Globus pallidus (tissue), 1 donor: ENCODE results near the gene ALG2.
"Not testable (repeated sequence)": the region's sequence is repeated elsewhere in the genome, so short reads cannot be mapped to it uniquely, and the experiment has no call there.

Source experiments
- DNase-seq: peaks from one replicate; pipeline ENCODE4 v3.0.0-alpha.2; 2015; ENCODE audit warnings: low spot score

ALG2 gene

GRCh38 chr9:99238331-99238730 lies 16.6 kb upstream of the ALG2 start:
- no peak for DNase-seq

GRCh38 chr9:99237849-99238248 lies 16.1 kb upstream of the ALG2 start:
- not testable (repeated sequence) for DNase-seq

GRCh38 chr9:99237356-99237755 lies 15.6 kb upstream of the ALG2 start:
- DNase-seq: no peak

DNA sequence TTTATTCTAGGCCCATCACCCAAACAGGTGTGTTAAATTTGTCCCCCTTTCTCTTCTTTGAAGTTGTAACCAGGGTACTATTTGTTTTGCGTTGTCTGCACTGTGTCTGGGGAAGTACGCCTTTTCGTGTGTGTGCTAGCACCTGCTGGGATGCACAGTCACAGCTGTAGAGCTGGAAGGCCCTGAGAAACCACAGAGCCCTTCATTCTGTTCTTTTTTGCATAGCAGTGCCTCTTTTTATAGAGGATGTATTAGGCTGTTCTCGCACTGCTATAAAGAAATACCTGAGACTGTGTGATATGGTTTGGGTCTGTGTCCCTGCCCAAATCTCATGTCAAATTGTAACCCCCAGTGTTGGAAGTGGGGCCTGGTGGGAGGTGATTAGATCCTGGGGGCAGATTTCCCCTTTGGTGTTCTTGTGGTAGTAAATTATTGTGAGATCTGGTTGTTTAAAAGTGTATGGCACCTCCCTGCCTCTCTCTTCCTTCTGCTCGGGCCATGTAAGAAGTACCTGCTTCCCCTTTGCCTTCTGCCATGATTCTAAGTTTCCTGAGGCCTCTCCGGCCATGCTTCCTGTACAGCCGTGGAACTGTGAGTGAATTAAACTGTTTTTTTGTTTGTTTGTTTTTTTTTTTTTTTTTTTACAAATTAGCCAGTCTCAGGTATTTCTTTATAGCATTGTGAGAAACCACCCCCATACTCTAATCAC lies 14.3 kb upstream of the ALG2 start:
- DNase-seq: no peak

DNA sequence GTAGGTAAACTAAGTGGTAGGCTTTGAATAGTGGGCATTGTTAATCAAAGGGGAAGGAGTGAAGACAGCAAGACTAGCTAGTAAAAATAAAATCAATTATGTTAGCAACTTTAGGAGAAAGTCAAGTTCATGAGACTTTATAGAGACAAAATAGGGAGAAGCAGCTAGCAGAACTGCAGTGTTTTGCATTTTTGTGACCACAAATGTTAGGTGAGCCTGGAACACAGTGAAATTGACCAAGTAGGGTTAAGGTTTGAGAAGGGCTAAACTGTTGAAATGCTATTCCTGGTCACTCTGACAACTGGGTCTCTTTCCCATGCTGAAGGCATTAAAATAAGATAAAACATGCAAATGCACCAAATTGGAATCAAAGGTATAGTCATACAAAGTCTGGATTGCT lies 13.3 kb upstream of the ALG2 start:
- no peak for DNase-seq

DNA sequence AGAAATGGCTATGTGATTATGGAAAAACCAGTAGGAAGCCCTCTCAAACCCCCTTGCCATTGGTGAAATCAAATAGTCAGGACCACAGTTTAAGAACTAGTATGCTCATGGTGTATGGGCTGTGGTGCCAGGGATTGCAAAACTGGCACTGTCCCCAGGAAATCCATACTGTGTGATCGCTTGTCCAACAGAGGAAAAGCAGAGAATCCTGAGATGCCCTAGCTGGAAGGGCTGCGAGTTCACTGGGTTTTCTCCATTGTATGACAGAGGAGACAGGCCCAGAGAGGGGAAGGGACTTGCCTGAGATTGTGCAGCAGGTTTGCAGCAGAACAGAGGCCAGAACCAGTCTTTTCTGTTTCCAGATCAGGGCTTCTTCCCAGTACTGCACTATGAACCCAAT lies 12.9 kb upstream of the ALG2 start:
- DNase-seq: no peak

- no peak for DNase-seq
Observed at GRCh38 chr9:99231711-99232110, 10.0 kb upstream of the ALG2 start.

GRCh38 chr9:99230206-99230605 lies 8.5 kb upstream of the ALG2 start:
- DNase-seq: no peak

DNA sequence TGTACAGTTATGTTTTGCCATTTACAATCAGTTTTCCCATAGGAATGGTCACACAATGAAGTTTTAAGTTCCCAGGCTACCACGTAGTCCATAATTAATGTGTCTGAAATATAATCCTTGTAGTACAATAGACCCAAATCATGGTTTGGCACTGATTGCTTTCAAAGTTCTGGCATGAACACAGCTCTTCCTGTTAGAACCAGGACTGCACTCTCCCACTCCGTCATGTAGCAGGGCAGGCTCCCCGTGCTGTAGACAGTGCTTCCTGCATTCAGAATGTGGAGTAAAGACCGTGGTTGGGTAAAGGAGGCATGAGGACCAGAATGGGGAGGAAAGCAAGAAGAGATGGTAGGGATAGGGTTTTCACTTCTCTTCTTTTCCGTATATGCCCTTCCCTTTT lies 4.3 kb upstream of the ALG2 start:
- no peak for DNase-seq

GRCh38 chr9:99224445-99224844 lies 2.7 kb upstream of the ALG2 start:
- DNase-seq: no peak

- no peak for DNase-seq
Observed at GRCh38 chr9:99222416-99223270, 901 bp upstream of the ALG2 start.

- no peak for DNase-seq
Observed at GRCh38 chr9:99221266-99221620, 499 bp downstream of the ALG2 start.

- no peak for DNase-seq
Observed at GRCh38 chr9:99220011-99220410, 1.7 kb downstream of the ALG2 start.

DNA sequence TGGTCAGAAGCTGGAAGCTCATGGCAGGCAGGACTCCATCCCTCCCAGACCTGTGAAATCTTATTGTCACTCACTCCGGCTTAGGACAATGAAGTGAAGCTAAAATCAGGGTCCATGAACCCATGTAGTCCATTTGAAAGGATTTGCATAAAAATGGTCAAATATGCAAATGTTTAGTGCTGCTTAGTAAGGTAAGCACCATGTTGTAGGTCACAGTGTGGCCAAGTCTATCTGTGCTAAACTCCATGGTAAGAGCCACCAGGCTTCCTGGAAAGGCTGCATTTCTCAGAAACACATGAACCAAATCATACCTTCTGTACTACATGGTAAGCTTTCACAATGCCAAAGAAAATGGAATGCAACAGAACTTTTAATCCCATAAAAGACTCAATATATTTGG lies 5.7 kb downstream of the ALG2 start:
- no peak for DNase-seq

DNA sequence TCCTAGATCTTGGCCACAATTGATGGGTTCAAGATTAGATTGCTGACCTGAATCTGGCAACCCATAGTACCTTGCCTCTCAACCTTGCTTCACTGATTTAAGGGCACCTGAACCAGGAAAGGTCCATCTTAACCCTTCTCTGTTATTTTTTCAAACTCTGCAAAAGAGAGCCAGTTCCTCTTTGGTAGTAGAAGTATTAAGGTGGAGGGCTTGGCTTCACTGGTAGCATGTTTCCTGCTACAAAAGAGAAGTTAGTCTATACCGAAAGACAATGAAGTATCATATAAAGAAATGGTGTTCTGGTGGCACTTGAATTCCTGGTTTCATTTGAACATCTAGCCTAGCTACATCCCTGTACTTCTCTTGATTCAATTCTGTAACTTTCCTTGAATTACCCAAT lies 8.5 kb downstream of the ALG2 start:
- no peak for DNase-seq

DNA sequence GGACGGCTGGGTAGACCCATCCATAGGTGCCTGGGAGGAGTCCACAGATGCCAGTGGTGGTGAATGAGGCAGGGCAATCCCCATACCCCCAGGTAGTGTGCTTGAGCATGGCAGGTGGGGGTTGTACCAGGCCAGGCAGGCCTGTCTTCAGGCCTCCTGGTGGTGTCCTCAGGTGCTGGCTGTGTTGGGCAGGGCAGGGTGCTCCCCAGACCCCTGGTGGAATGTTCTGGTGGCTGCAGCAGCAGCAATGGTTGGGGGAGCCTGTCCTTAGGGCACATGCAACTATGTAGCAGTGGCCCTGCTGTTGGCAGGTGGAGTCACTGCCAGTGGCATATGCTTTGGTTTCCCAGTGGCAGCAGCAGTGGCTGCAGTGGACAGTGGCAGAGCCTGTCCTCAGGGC lies 10.0 kb downstream of the ALG2 start:
- no peak for DNase-seq

- DNase-seq: no peak
Observed at GRCh38 chr9:99210572-99210971, 11.2 kb downstream of the ALG2 start.

- no peak for DNase-seq
Observed at GRCh38 chr9:99201603-99202002, 20.1 kb downstream of the ALG2 start.

DNA sequence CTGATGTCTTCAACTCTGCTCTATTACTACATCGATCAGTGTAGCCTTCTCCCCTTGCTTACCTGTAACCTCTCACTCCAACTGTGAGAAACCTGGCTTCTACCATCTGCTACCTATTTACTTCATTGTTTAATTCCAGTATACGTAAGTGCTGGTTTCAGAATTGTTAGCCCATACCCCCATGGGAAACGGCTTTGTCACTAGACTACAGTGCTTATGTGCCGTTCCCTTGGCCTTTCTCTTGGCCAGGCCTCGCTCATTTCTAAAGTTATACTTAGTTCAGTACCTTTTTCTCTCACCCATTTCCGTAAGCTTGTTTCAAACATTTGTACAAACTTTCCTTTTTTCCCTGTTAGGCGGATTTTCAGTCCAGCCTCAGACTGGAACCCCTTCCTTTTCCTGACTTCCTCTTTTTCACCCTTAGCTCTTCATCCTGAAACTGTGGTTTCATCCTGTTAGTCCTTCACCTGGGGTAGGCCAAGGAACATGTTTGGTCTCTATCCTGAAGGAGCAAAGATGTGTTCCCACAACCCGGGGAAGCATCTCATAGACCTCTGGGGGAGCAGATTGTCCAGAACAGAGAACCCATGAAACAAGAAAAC lies 21.7 kb downstream of the ALG2 start:
- DNase-seq: no peak

DNA sequence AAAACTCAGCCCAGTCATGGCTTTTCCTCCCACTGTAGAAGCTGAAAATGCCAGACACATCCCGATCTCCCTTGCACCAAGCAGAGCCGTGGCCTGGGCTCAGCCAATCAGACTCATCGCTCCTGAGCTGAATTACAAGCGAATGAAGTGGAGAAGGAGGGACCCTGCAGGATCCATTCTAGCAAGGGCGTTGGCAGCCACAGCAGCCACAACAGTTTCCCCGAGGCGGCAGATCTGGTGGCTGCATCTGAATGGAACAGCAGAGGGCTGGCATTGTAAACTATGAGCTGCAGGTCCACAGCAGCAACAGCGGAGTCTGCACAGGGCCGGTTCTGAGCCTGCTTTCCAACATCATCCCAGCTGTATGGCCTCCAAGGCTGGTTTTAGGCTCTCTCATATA lies 23.8 kb downstream of the ALG2 start:
- DNase-seq: no peak

DNA sequence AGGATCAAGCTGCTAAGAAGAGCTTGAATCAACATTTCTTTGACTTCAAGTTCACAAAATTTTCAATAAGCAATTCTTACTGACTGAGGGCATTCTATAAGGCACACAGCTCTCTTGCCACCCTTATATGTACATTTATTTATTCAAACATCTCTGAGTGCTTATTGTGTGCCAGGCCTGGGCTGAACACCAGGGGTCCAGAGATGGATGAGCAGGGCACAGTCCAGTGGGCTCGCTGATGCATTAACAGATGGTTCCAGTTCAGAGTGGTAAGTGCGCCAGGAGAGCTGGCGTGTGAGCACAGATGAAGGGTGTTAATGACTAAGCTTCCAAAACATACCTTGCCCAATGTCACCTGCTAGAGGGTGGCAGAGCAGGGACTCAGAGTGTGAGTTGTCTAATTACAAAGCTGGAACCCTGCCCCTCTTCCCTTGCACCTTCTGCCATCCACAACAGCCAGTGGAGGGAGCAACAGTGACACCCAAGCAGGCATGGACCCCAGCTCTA lies 24.6 kb downstream of the ALG2 start:
- DNase-seq: no peak

- not testable (repeated sequence) for DNase-seq
Observed at GRCh38 chr9:99196484-99196883, 25.3 kb downstream of the ALG2 start.

DNA sequence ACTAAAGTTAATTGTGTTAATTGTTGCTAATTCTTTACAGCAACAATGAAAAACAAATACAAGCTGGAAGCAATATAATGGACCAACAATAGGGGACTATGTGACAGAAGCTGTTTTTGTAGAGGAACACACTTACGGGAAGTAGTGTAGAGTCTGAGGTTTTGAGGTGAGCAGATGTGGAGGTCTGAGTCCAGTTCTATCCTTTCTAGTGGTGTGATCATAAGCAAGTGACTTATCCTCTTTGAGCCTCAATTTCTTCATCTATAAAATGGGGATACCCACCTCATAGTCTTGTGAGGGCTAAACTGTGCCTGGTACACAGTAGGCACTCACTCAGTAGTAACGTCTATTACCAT lies 28.3 kb downstream of the ALG2 start:
- no peak for DNase-seq
